HepG2 (cell line): ENCODE data around the gene PLVAP. TPM values are rescaled to one million over a fixed set of nuclear protein-coding genes. Genes with fewer than 3 reads are reported as not detected.

Experiments used
- ATF3 ChIP-seq: sonication (generic); formaldehyde crosslinking; IDR thresholded peaks from 2 replicates; pipeline ENCODE4 v1.4.0; 2020; ENCODE audit warnings: missing genetic modification reagents
- EEA1 ChIP-seq: sonication (generic); formaldehyde crosslinking; IDR thresholded peaks from 2 replicates; pipeline ENCODE4 v1.5.1; 2020; ENCODE audit warnings: mild to moderate bottlenecking, missing genetic modification reagents, borderline replicate concordance
- FLYWCH1 ChIP-seq: sonication (generic); formaldehyde crosslinking; IDR thresholded peaks from 2 replicates; pipeline ENCODE4 v1.8.1; 2023; ENCODE audit warnings: mild to moderate bottlenecking, missing genetic modification reagents
- GATAD1 ChIP-seq: IDR thresholded peaks from 2 replicates; pipeline ENCODE4 v1.6.1; 2016; ENCODE audit warnings: missing genetic modification reagents, missing compliant biosample characterization
- HINFP ChIP-seq: sonication (generic); formaldehyde crosslinking; IDR thresholded peaks from 2 replicates; pipeline ENCODE4 v1.4.0; 2020; ENCODE audit warnings: low read depth, mild to moderate bottlenecking, missing genetic modification reagents
- HMGXB3 ChIP-seq: sonication (generic); formaldehyde crosslinking; IDR thresholded peaks from 2 replicates; pipeline ENCODE4 v1.4.0; 2020; ENCODE audit warnings: missing genetic modification reagents, borderline replicate concordance
- KDM2A ChIP-seq: sonication (generic); formaldehyde crosslinking; IDR thresholded peaks from 2 replicates; pipeline ENCODE4 v1.4.0; 2020; ENCODE audit warnings: low read depth, missing genetic modification reagents, borderline replicate concordance
- TGIF2 ChIP-seq: IDR thresholded peaks from 2 replicates; pipeline ENCODE4 v1.6.1; 2016; ENCODE audit warnings: control low read depth, missing compliant biosample characterization
- TOE1 ChIP-seq: sonication (generic); formaldehyde crosslinking; IDR thresholded peaks from 2 replicates; pipeline ENCODE4 v1.4.0; 2020; ENCODE audit warnings: mild to moderate bottlenecking, missing genetic modification reagents
- ZBTB38 ChIP-seq: sonication (generic); formaldehyde crosslinking; IDR thresholded peaks from 2 replicates; pipeline ENCODE4 v1.5.1; 2020; ENCODE audit warnings: mild to moderate bottlenecking, missing genetic modification reagents
- ZFP41 ChIP-seq: sonication (generic); formaldehyde crosslinking; IDR thresholded peaks from 2 replicates; pipeline ENCODE4 v1.4.0; 2020; ENCODE audit warnings: mild to moderate bottlenecking, missing genetic modification reagents, borderline replicate concordance
- ZFY ChIP-seq: sonication (generic); formaldehyde crosslinking; IDR thresholded peaks from 2 replicates; pipeline ENCODE4 v1.4.0; 2020; ENCODE audit warnings: missing genetic modification reagents
- ZNF292 ChIP-seq: sonication (generic); formaldehyde crosslinking; IDR thresholded peaks from 2 replicates; pipeline ENCODE4 v1.8.1; 2022; ENCODE audit warnings: mild to moderate bottlenecking, low read depth, missing genetic modification reagents, borderline replicate concordance
- ZNF367 ChIP-seq: sonication (generic); formaldehyde crosslinking; IDR thresholded peaks from 2 replicates; pipeline ENCODE4 v1.4.0; 2020; ENCODE audit warnings: missing genetic modification reagents, borderline replicate concordance
- ZNF44 ChIP-seq: sonication (generic); formaldehyde crosslinking; IDR thresholded peaks from 2 replicates; pipeline ENCODE4 v1.5.1; 2020; ENCODE audit warnings: mild to moderate bottlenecking, missing genetic modification reagents
- ZNF569 ChIP-seq: sonication (generic); formaldehyde crosslinking; IDR thresholded peaks from 2 replicates; pipeline ENCODE4 v1.5.0; 2020; ENCODE audit warnings: mild to moderate bottlenecking, missing genetic modification reagents, moderate library complexity, borderline replicate concordance
- ZNF605 ChIP-seq: sonication (generic); formaldehyde crosslinking; IDR thresholded peaks from 2 replicates; pipeline ENCODE4 v1.8.0; 2022; ENCODE audit warnings: mild to moderate bottlenecking, missing genetic modification reagents
- ZSCAN25 ChIP-seq: sonication (generic); formaldehyde crosslinking; IDR thresholded peaks from 2 replicates; pipeline ENCODE4 v1.8.0; 2022; ENCODE audit warnings: mild to moderate bottlenecking, missing genetic modification reagents
- polyA plus RNA-seq, 8 experiments: library from polyadenylated mRNA; depleted of rRNA in 3 of 8; stranded (reverse) in 7 of 8; unstranded in 1 of 8; fragments of >200 nt; fragmentation: Illumina TruSeq in 4 of 8; extraction: Trizol in 4 of 8; gene quantifications; 2 replicates each; pipeline versions ENCODE4 v1.2.1 to v1.2.3, GENCODE V29; 2011 to 2016; ENCODE audit warnings: low read depth in 4 of 8, missing spikeins in 1 of 8, mixed read lengths in 1 of 8; ENCODE audit not compliant: insufficient read depth in 1 of 8
- total RNA-seq, 5 experiments: library from RNA; depleted of rRNA; stranded (reverse); fragments of >200 nt; fragmentation: Illumina TruSeq; extraction: Trizol; gene quantifications; 2 replicates each; pipeline ENCODE4 v1.2.3, GENCODE V29; 2016; ENCODE audit warnings: low read depth in 1 of 5
- TF ChIP-seq, protein P1 (sequence below): sonication (generic); formaldehyde crosslinking; IDR thresholded peaks from 2 replicates; pipeline ENCODE4 v1.9.0; 2021; ENCODE audit warnings: missing genetic modification reagents, borderline replicate concordance

PLVAP gene
- total and polyA plus RNA-seq, 2 of the 13 experiments (the other 11 are each of a cell fraction or from before 2014, with no cell fraction given): 0.26 TPM; not detected in 1

DNA sequence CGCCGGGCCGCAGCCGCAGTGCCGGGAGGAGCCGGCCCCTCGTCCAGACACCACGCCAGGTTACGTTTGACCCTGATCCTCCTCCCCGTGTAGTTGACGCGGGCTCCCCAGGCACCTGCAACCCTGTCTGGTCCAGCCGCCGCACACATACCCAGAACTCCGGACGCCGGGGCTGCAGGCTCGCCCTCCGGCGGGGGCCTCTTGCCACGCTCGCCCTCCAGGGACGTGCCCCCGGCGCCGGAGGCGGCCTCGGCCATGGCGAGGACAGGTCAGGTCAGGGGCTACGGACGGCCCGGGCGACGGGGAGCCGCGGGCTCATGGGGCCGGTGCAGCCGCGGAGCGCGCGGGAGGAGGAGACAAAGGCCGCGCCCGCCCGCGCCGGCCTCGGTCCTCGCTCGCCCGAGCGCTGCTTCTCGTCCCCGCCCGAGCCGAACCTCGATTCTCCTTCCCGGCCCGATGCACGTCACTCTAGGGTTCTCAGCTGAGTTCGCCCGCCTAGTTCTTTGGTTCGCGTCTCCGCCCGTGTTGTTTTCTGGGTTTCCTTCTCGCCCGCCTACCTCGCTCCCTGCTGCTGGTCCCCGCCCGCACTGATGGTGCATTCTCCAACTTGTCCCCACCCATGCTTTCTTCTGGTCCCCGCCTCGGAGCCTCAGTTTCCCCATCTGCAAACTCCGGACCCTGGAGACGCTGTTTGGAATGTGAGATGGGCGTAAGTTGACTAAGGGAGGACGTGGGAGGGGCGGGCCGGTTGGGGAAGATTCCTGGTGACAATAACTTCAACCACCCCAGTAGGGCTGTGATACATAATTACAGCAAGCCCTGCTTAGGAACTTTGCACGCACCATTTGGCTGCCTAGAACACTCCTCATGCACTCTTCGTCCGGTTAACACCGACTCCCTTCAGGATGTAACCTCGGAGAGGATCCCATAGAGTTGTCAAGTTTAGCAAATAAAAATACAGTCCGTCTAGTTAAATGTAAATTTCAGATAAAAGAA lies 42.4 kb downstream of the PLVAP start, which contains the start of gene ANO8 (continued):
- peak; percentile 81 for TF ChIP-seq ZBTB38 (CRISPR knock-in tag)
- TF ChIP-seq ZFY (CRISPR knock-in tag): peak; percentile 94
- peak; percentile 62; the same call in 1 of the 2 replicates for TF ChIP-seq TGIF2
- TF ChIP-seq ZFP41: no peak
- TF ChIP-seq TOE1: no peak
- TF ChIP-seq ZNF569: no peak
- 0 out of 2 replicates have a peak, but pooled peaks have one; percentile 28 for TF ChIP-seq ZSCAN25
- TF ChIP-seq HMGXB3 (CRISPR knock-in tag): peak; percentile 68; the same call in 1 of the 2 replicates
- no peak for TF ChIP-seq ZNF292
- TF ChIP-seq, protein P1, sequence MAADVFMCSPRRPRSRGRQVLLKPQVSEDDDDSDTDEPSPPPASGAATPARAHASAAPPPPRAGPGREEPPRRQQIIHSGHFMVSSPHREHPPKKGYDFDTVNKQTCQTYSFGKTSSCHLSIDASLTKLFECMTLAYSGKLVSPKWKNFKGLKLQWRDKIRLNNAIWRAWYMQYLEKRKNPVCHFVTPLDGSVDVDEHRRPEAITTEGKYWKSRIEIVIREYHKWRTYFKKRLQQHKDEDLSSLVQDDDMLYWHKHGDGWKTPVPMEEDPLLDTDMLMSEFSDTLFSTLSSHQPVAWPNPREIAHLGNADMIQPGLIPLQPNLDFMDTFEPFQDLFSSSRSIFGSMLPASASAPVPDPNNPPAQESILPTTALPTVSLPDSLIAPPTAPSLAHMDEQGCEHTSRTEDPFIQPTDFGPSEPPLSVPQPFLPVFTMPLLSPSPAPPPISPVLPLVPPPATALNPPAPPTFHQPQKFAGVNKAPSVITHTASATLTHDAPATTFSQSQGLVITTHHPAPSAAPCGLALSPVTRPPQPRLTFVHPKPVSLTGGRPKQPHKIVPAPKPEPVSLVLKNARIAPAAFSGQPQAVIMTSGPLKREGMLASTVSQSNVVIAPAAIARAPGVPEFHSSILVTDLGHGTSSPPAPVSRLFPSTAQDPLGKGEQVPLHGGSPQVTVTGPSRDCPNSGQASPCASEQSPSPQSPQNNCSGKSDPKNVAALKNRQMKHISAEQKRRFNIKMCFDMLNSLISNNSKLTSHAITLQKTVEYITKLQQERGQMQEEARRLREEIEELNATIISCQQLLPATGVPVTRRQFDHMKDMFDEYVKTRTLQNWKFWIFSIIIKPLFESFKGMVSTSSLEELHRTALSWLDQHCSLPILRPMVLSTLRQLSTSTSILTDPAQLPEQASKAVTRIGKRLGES (CRISPR knock-in tag): no peak
- peak; percentile 68 for TF ChIP-seq GATAD1
- TF ChIP-seq ZNF605 (CRISPR knock-in tag): 0 out of 2 replicates have a peak, but pooled peaks have one; percentile 26
- TF ChIP-seq EEA1: peak; percentile 64; the same call in 1 of the 2 replicates
- no peak for TF ChIP-seq ATF3
- TF ChIP-seq HINFP (CRISPR knock-in tag): peak; percentile 91; the same call in 1 of the 2 replicates
- TF ChIP-seq ZNF44 (CRISPR knock-in tag): 0 out of 2 replicates have a peak, but pooled peaks have one; percentile 23
- no peak; the same call in 1 of the 2 replicates for TF ChIP-seq ZNF367 (CRISPR knock-in tag)
- peak; percentile 91 for TF ChIP-seq KDM2A
- no peak for TF ChIP-seq FLYWCH1
